NCI-H1930 (cell line): ENCODE measurements around the gene SGO2.
"Not testable (repeated sequence)": the region's sequence is repeated elsewhere in the genome, so short reads cannot be mapped to it uniquely, and the experiment has no call there.

Experiments
- DNase-seq, 2 experiments: peaks; one replicate each; lab custom pipeline; 2025; lab: John Stamatoyannopoulos, UW

Gene SGO2

DNA sequence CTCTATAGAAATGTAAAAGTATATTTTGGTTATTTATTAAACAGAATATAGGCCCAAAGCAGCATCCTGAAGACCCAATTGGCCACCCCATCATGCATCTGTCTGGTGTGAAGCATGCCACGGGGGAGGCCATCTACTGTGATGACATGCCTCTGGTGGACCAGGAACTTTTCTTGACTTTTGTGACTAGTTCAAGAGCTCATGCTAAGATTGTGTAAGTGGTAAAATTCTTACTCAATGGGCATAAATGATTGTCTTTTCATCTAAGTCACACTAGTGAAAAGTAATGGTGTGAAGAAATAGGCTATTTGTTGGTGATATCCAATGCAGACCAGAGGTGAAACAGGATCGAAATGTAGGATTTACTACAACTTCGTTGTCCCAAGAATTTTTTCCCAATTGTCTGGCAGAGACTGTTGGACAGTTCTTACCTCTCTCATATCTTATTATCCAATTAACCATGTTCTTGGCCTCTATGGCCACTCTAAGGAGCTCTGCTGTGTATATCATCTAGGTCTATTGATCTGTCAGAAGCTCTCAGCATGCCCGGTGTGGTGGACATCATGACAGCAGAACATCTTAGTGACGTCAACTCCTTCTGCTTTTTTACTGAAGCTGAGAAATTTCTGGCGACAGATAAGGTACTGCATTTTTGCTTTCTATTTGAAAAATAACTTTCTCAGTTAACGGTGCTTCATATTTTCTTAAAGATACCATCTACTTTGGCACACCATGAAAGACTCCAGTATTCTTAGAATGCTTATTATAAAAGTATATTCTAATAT lies 94.8 kb downstream of the SGO2 start:
- DNase-seq = no peak

DNA sequence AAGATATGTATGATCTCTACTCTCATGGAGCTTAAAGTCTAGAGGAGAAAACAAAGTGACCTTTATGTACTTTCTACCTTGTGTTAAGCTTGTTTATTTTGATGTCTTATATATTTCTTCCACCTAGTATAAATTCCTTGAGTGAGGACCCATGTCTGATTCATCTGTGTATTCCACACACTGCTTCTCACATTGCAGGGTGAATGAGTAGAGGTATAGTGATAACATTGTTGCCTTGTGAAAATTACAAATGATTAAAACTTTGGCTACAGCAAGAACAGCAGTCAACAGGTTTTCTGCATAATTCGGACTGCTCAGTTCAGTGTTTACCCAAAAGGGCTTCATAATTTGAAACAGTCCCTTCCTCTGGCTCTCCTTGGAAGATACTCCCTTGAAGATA lies 96.1 kb downstream of the SGO2 start:
- no peak for DNase-seq

DNA sequence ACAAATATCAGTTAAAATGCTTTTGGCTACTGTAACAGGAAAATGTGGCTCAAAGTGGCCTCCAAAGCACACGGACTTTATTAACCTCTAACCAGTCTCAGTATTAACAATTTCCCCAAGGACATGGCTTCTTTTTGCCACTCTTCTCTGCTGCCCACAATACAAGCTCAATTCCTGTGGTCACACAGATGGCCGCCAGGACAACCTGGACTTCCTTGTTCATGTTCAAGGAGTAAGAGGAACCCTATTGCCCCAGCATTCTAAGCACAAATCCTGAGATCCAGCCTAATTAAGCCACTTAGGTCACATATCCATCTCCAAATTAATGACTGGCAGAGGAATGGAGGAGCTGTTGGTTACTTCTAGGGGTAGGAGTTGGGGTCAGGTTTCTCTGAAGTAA lies 98.0 kb downstream of the SGO2 start:
- no peak for DNase-seq

DNA sequence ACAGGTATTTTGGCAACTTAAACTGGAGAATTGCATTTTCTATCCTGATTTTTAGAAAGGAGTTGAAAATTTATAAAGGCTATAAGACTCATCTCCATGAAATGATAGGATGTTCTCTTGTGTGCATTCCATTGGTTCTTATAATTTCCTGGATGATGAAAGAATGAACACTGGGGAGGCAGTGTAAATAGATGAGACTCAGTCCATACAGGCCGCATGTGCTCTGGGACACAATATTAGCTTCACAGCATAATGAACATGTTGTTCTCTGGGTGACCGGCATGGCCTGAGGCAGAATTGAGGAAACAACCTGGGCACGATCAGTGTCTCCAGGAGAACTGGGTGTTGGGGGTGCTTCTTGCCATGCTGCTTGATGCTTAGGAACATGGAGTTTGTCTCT lies 98.7 kb downstream of the SGO2 start:
- no peak for DNase-seq

DNA sequence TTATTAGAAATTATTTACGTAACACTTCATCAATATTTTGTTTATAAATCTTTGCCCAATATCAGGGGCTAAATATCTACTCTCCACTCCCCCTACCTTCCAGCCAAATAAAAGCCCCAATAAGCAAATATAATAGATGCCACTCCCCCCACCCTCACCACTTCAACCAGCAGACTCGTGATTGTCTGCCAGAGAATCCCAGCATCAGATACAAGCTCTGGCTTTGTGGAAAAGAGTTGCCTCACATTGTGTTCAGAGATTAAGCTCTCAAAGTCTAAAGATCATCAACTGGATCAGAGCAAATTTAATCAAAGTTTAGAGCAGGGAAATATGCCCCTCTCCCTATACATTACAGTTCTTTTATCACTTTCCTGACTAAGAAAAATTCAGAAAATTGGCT lies 99.3 kb downstream of the SGO2 start:
- DNase-seq = no peak

DNA sequence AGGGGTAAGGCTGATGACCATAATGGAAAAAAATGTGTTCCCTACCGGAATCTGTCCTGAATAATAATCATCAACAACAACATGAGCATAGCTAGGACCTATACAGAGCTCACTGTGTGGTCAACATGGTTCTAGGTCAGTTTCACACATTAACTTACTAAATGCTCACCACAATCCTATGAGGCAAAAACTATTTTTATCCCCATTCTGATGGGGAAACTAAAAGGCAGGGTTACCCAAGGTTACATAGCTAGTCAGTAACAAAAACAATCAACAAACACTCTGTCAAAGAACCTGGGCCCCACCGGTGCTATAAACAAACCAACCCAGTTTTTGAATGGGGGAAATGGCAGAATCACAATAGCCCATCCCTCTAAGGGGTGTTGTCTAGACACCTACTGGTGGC lies 100.0 kb downstream of the SGO2 start:
- no peak for DNase-seq

DNA sequence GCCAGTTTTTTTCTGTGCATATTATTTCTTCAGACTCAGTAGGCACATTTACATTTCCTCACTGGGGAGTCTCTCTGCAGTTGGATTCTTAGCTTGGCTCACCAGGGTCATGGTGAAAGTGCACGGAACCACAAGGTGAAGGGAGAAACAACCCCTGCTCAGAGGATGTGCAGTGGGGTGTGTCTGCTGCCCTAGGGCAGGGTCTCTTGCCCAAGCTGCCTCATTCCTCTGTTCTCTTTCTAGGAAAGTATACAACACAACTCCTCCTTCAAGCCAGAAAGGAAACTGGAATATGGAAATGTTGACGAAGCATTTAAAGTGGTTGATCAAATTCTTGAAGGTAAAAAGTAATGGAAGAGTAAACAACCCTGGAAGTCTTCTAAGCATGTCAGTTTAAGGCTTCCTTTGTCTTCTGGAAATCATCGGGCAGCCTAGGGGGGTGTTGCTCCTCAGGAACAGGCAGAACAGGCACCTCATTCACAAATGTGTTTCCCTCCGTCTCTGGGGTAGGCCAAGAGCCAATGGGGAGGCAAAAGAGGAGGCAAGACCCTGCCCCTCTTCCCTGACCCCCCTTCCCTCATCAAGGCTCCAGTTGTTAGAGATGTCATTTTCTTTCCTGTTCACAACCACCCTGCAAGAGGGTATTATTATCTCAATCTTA lies 101.2 kb downstream of the SGO2 start:
- DNase-seq = no peak

DNA sequence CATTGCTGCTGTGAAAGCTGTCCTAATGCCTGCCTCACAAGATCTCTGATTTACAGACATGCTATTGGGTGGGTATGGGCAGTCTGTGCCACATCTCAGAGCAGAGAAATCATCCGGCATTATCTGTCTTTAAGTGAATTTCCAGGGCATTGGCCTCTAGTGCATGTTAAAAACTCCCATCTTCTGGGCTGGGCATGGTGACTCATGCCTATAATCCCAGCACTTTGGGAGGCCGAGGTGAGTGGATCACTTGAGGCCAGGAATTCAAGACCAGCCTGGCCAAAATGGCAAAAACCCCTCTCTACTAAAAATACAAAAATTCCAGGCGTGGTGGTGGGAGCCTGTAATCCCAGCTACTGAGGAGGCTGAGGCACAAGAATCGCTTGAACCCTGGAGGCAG lies 102.5 kb downstream of the SGO2 start:
- not testable (repeated sequence) for DNase-seq

DNA sequence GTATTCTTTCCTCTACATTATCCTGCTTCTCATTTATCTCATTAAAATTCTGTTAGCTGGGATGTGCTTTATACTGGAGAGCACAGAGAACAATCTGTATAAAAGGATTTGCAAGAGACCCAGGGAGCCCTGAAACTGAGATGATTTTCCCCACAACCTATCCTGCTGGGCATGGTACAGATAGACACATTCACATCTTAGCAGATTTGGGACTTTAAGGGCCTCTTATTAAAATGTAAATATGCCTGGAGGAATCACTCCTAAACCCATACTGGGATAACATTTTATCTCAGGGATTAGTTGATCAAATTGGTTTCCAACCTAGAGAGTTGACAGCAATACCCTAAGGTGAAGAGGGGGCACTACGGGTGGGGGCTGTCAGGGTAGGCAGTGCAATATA lies 105.3 kb downstream of the SGO2 start:
- DNase-seq = no peak
